Endothelial cell of hepatic sinusoid (primary cell): Measurements from ENCODE around the gene PGAP2.
"Not testable (repeated sequence)": the region's sequence is repeated elsewhere in the genome, so short reads cannot be mapped to it uniquely, and the experiment has no call there.

ENCODE experiments used
- in situ Hi-C: cut with HindIII; loops from 2 replicates; pipeline ENCODE4 v1.10.0; 2017; ENCODE audit warnings: low sequenced_read_pairs

PGAP2 gene

GRCh38 chr11:3854977-3855807 lies 46.8 kb downstream of the PGAP2 start, which contains the start of gene STIM1:
TSS of gene STIM1 (plus strand) at chr11:3855664. CDS start at chr11:3856271, 607 bp downstream.
- in situ Hi-C loops = loop anchor here (5.0 kb wide), 2 partner anchors 73 to 217 kb away; no protein-coding TSS in a partner anchor

- in situ Hi-C loops = no loop called here
Measured at GRCh38 chr11:3855808-3856491, 47.6 kb downstream of the PGAP2 start.

- in situ Hi-C loops = no loop called here
Measured at GRCh38 chr11:3856856-3857553, 48.6 kb downstream of the PGAP2 start.

- in situ Hi-C loops = no loop called here
Measured at GRCh38 chr11:3857628-3858027, 49.3 kb downstream of the PGAP2 start.

GRCh38 chr11:3859373-3859881 lies 51.1 kb downstream of the PGAP2 start:
- in situ Hi-C loops = no loop called here

GRCh38 chr11:3860375-3860774 lies 52.0 kb downstream of the PGAP2 start:
- in situ Hi-C loops = no loop called here

GRCh38 chr11:3860898-3861393 lies 52.6 kb downstream of the PGAP2 start:
- in situ Hi-C loops = not testable (repeated sequence)

- in situ Hi-C loops = no loop called here
Measured at GRCh38 chr11:3861683-3862082, 53.3 kb downstream of the PGAP2 start.

- in situ Hi-C loops = no loop called here
Measured at GRCh38 chr11:3865388-3866193, 57.2 kb downstream of the PGAP2 start.

- in situ Hi-C loops = no loop called here
Measured at GRCh38 chr11:3866206-3866605, 57.8 kb downstream of the PGAP2 start.

GRCh38 chr11:3866836-3867208 lies 58.5 kb downstream of the PGAP2 start:
- in situ Hi-C loops = no loop called here

- in situ Hi-C loops = no loop called here
Measured at GRCh38 chr11:3867209-3868091, 59.1 kb downstream of the PGAP2 start.

GRCh38 chr11:3873712-3874349 lies 65.5 kb downstream of the PGAP2 start:
- in situ Hi-C loops = no loop called here
